ENCODE data around the gene PFDN4.
A peak's percentile ranks its signal among the peaks of the same experiment; 100 is the strongest.

Gene PFDN4

DNA sequence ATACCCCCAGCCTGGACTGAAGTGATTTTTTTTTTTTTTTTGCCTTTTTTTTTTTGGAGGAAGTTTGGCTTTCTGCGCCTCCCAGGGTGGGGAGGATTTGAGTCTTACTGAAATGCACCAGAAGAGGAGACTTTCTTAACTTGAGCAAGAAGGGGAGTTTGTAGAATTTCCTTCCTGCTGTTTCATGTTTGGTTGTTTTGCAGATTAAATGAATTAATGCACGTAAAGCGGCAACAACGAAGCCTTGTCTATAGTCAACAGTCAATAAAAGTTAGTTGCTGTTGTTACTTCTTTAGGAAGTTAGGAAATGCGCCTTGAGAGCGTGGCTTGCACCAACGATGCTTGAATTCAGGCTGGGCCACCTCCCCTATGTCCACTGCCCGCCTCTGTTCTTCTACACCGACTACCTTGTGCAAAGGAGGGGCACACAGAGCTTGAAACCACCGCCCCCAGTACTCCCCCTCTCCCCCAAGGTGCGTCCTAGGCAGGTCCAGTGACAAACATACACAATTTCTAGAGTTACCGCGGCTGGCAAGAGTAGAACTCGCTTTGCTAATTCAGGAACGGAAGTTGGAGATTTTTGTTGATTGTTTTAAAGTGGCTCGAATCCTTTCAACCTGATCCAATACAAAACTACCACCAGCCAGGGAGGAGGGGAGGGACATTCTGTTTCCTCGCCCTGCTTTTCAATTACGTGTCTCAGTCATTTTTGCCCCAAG lies 33.3 kb upstream of the PFDN4 start:
- DNase-seq: no peak

DNA sequence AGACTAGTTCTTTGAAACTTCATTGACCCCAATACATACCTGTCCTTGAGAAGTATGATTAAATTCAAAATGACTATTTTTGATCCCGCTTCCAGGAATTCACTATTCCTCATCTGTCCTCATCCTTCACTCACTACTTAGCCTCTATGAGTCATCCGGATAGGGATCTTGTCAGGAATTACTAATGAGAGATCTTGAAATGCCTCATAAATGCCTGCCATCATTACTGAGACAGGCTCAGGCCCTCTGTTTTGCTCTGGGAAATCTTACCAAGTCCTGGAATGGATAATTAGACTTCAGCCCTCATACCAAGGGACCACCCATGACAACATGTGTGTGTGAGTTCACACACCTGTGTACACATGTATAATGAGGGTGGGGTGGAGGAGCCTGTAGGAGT lies 31.3 kb upstream of the PFDN4 start:
- DNase-seq: no peak

DNA sequence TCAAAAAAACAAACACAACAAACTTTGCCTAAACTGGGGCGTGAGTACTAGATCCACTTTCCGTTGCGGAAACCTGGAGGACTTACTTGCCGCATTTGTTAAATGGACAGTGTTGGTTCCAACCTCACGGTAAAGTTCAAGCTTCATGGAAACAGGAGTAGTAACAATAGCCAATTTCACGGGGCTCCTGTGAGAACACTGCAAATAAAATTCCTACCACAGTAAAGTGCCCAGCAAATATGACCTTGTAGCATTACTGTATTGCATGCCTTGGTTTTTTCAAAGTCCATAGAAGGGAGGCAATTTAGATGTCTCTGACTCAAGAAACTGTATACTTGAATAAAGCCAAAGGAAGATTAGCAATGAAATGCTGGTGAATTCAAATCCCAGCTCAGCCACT lies 30.5 kb upstream of the PFDN4 start:
- no peak for DNase-seq

DNA sequence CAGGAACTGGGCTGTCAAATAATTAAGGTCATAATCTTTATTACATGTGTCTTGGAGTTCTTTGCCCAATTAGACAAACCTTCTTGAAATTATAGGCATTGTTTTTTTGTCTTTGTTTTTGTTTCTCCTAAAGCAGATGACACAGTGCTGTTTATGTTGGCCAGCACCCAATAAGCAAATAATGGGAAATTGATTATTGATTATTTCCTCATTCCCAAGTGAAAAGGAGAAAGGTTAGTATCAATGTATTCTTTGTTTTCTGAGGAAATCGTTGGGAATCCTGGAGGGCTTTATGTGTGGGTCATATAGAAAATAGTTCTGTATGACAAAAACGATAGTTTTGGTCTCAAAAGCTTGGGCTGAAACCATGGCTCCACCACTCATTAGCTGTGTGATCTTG lies 29.6 kb upstream of the PFDN4 start:
- no peak for DNase-seq

DNA sequence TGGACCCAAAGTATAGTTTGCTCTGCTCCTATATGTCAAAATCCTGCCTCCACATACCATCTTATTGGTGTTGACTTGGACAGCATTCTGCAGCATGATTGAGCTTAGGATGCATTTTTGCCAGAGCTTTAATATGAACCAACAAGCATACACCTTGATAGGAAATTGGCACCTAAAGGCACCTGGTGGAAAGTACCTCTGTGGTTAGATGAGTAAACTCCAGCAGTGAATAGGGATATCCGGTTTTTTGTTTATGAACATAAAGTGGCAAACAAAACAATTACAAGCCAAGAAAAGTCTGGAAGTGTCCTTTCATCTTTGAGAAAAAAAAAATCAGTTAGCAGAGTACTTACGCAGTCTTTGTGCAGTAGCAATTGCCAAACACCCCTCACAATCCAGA lies 27.9 kb upstream of the PFDN4 start:
- no peak for DNase-seq

DNA sequence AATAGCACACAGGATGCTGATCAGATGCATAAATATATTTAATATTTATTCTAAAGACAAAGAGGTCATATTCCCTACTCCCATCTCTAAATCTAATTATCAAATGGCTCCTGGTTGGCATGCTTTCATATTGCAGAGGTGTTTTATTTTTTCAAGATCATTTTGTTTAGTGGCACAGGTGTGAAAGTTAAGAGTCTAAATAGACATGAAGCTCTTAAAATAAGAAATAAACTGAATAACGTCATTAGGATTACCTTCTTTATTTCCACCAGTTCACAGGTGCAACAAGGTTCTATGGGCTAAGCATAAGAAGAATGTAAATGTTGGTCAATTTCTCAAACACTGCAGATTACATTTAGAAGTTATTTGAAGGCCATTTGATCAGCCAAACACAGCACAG lies 27.0 kb upstream of the PFDN4 start:
- no peak for DNase-seq

DNA sequence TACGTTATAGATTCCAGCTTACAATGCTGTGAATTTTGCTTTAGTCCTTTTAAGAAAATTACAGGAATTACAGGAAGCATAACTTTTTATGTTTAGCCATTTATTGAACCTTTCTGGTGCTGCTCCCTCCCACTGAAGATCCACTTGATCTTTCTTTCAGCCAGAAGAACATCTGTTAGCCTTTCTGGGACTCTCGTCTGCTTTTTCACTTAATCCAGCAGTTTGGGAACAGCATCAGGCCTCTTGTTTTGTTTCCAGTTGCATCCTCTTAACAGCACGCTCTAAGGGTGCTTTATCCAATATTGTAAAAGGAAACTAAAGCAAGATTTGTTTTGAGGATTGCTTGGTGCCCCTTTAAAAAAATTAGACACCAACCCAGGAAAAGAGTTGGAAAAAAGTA lies 23.8 kb upstream of the PFDN4 start:
- DNase-seq: no peak

DNA sequence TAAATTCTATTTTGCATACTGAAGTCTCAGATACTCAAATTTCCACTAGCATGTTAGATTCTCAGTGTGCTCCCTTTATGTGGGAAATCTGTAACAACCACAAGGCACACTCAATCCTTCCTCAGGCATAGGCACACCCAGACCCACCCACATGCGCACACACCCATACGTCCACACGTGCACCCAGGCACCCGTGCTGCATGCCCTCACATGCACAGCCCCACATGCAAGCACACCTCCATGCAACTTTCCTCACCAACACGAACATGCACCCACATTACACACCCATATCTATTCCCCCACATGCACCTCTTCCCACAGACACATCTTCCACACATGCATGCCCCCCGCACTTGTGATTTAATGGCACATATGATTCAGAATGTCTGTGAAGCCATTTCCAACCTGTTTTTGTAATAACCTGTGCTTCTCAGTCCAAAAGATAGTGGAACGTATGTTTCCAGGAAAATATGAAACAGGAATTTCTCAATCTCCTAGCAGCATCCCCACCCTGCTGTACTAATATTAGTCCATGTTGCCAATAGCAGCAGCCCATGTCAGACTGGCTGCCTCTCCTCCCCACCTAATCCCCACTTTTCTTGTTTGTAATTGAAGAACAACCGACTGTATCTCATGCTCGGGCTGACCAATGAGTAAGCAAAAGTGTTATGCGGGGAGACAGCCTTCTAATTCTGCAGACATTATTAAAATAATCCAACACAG lies 22.8 kb upstream of the PFDN4 start:
- no peak for DNase-seq

DNA sequence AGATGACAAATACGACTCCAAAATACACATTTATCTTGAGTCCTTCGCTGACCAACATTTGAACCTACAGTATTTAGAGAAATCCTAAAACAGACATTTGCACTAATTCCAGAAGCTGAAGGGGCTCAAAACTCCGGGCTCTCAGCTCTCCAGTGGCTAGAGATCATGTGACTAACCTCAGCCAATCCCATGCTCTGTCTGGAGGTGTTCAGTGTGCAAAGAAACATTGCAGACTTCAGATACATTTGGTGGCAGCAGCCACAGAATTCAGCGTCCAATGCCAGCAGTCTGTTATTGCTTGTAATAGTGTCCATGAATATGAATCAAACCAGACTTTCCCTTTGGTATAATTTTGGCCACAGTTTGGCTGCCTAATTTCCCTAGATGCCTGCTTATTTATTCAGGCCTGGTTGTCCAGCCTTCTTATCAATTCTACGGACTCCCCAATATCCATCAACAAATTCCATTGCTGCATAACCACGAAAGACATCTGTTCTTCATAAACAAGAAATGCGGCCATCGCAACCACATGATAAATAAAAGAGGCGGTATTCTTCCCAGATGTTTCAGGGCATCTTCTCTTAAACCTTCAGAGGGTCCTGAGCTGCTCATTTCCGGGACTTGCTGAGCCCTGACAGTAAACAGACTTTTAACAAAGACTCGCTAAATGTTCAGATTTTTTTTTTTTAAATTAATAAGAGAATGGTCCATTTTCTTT lies 19.6 kb upstream of the PFDN4 start:
- no peak for DNase-seq

DNA sequence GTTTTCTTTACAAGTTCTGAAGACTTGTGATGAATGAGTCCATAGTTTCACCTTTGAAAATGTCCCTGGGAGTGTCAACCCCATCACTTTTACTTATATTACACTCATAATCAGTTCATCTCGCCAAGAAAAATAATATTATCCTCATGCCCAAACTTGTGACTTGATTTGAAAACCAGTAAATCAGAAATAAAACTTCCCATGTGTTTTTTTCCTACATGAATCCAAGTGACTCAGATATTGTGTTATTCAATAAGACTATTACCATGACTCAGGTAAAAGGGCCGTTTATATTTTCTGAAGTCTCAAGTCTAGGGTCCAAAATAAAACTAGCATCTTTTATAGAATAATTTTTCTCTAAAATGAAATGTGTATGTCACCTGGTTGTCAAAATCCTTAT lies 18.3 kb upstream of the PFDN4 start:
- no peak for DNase-seq

DNA sequence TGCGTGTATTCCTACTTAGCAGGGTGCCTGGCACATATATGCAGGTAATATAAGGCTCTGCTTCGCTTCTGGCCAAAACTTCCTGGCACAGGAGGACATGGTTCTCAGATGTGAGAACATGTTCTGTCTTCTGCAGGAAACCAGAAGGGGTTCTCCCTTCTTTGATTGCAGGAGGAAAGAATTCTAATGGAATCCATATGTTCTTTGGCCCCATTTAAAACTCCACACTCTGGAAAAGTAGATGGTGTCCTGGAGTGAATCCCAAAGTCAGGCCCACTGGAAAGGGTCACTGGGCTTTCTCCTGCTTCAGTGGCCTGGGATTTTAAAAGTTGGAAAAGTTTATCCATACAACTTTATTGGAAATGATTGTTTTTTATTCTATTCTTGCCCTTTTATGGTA lies 17.7 kb upstream of the PFDN4 start:
- no peak for DNase-seq

DNA sequence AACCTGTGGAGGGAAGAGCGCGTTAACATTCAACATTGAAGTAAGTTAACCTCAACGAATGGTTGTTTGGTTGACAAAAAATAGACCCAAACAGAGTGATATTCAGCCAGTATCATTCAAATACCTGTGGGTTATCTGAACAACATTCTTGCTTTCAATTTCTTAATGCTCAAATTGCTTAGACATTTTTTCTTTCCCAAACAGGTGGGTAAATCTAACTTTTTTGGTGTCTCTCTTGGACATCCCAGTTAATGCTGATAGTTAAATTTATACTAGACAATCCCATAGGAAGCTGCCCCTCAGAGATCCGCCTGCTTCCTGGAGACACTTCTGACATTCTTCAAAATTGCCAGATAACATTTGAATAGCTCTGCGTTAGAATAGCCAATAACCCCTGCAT lies 14.1 kb upstream of the PFDN4 start:
- no peak for DNase-seq

DNA sequence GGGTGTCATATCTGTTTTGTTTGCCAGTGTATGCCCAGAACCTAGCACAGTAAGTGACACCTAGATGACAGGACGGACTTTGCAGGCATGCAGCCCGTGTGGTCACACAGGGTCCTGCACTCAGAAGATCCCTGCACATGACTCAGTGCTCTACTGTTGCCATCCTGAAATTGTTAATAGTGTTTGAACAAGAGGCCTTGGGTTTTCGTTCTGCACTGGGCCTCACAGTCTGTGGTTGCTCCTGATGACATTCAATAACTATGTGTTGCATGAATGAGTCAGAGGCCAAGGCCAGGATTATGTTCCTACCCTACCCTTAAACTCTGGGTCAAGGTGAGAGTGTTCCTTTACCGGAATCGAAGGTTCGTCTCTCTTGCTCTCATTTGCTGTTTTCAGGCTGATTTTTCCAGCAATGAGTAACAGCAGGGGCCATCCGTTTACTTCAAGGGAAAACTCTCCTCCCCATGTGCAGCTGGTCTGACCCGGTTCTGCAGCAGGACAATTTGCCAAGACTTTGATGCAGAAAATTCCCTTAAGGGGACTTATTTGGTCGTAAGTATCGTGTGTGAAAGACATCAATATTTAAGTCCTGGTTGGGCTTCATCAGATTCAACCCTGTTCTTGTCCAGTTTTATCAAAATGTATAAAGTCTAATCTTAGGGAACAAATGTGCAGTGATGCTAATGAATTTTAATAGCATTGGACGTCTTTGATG lies 13.0 kb upstream of the PFDN4 start:
- no peak for DNase-seq

DNA sequence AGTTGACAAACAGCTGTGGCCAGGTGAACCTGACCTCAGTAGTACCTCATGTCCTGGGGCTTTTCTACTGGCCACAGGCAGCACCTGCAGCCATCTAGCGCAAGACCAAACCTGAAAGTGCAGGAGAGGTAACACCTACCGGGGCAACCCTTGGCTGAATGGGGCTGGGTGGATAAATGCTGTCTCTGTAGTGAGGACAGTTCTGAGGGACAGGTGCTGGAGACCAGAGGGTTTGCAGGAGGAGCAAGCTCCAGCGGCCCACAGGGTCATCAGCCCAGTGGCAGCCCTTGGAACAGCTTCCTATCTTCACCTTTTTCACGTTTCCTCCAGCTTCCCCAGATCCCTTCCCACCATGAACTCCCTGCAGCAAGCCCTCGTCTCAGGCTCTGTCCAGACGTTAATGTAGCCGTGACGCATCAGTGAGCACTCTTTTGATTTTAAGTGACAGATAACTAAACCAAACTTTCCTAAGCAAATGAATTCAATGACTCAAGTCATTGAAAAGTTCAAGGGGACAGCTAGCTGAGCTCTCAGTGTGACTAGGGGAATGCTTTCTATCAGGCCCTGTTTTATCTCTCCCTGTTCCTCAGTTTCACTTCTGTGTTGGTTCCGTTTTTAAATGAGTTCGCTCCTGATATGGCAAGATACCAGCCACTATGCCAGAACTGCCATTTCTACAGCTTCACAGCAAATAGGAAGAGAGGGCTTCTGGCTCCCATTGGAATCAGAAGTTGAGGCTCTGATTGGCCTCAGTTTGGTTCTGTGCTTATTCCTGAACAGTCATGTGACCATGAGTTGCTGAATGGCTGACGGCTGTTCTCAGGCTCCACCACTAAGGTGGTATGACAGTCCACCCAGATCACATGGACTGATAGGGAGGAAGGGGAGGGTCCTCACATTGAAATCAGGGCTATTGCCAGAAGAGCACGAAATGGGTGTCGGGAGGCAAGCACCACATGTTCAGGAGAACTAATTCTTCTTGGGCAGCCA lies 12.1 kb upstream of the PFDN4 start:
- DNase-seq: no peak

DNA sequence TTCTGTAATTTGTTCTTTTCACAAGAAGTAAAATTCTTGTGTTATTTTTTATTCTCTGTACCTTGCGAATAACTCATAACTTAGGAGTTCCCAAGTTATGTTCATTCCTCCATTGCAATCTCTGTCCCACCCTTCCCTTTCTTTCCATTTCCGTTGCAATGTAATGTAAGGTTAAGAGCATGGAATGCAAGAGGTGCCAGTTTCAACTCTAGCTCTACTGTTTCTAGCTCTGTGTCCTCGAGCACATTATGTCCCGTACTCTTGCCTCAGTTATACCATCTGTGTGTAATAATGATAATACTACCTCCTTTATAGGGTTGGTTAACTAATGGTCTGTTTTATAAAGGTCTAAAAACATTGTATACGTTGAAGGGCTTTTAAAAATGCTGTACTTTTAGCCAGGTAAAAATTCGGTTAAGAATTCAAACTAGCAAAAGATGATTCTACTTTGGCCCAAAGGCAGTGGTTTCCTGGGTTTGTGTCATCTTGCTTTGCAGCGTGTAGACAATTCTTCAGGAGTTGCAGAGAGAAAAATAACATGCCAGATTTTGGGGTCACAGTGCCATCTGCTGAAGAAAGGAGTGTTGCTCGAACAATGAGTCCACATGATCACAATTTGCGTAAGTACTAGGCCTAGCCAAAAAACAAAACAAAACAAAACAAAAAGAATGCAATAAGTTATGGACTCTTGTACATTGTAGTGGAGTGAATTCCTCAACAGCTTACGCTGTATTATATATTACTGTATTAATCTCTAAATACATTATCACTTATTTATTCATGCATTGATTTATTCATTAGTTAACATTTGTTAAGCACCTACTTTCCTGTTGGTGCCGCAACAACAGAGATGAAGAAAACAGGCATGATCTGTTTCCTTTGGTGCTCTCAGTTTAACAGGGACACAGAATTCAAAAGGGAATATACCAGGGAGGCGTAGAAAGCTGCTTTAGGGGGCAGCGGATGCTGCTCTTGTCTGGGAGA lies 10.0 kb upstream of the PFDN4 start:
- DNase-seq: no peak

DNA sequence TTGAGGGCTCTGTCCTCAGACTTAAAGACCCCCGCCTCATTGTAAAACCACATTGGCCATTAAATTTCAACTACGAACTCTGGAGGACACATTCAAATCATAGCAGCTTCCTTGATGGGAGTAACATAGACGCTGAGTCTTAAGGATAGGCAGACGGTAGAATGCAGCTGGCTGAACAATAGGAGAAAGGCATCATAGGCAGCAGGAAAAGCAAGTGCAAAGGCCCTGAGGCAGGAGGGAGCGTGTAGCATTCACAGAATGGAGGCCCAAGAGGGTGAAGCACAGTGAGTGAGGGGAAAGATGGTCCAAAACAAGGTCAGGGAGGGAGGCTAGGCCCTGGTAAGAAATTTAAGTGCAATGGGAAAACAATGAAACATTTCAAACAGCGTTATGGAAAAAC lies 8.6 kb upstream of the PFDN4 start:
- no peak for DNase-seq

DNA sequence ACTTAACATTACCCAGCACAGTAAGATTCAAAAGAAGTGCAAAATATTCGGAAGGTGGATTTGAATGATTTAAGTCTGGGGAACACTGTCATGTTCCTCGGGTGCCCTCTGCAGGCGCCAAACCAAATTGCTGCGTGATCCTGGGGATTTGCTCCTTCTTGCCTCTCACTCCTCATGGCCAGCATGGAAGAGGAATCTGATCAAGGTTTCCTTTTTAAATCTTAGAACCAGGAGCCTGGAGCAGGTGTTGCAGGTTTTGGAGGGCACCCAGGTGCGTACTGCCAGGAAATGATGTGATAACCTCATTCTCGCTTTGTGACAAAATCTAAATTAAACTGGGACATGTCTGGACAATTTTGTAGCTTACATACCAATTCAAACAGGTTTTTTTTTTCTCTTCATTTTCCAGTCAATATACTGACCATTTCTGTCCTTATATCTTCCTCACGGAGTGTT lies 8.1 kb upstream of the PFDN4 start:
- peak; percentile 54 for DNase-seq

DNA sequence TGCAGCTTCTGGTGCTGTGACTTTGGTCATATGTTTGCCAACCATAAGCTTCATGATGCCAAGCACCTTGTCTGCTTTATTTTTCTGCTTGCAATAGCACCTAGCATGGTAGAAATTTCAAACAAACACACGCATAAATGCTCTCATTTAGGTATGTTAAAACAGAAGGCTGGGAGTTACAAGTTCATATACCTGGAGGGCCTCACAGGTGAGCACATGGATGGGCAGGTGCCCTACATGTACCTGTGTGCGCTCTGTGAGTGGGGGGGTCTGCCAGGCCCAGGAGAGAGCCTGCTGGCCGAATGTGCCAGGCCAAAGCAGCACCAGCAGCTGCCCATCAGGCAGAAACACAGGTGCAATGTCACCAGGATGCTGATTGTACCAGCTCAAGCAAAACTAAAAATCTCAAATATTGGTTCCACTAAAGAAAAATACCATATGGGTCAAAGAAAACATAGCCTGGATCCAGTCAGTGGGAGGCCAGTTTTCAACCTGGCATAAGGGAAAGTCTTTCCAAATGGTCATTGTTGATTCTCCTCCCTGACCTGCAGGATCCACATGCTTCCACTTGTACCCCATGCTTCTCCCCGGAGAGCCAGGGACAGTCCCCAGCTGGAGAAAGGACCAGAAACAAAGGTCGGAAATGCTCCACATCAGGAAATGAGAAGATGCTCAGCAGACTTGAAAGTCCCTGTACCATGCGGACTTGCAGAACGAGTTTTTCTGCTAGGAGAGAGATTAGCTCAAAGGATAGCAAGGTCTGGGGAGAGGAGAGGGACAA lies 7.2 kb upstream of the PFDN4 start:
- no peak for DNase-seq

DNA sequence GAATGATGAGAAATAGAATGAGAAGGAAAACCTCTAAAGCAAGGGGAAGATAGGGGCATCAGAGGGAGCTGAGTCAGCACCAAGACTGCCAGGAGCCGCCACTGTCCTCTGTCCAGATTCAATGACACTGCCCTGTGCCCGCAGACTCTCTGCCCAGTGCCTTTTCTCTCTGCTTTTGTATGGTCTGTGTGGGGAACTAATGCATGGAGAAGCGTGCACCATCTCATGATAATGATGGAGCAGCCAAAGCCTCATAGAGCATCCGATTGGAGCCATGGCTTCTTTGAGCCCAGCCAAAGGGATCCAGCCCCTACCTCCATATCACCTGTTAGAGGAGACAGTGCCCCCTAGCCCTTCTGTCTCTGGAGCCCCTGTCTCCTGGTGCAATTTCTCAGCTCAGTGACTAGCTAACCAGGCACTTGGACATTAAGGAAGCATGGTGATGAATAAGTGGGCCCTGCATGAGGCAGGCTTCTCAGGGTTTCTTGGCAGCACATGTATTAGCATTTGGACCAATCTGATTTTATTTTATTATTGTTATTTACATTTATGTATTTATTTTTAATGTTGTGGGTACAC lies 6.5 kb upstream of the PFDN4 start:
- no peak for DNase-seq

DNA sequence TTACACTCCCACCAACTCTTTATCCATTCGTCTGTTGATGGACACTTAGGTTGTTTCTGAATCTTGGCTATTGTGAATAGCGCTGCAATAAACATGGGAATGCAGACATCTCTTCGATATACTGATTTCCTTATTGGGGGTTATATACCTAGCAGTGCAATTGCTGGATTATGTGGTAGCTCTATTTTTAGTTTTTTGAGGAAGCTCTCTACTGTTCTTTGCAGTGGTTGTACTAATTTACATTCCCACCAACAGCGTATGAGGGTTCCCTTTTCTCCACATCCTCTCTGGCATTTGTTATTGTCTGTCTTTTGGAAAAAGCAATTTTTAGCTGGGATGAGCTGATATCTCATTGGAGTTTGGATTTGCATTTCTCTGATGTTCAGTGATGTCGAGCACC lies 4.6 kb upstream of the PFDN4 start:
- no peak for DNase-seq

All from CD4-positive, alpha-beta T cell treated with Interferon gamma for 1 hour (primary cell).